SU-DHL-6 (cell line): ENCODE results near the gene SELENOO.

Experiments
- CTCF ChIP-seq: fragments of 200-600 bp; sonication (generic); IDR thresholded peaks from one replicate; pipeline ENCODE4 v1.5.1; 2017; ENCODE audit warnings: antibody characterized with exemption, mild to moderate bottlenecking, low read length, moderate library complexity; ENCODE audit not compliant: insufficient read depth, poor library complexity, severe bottlenecking
- EZH2phosphoT487 ChIP-seq: fragments of 200-600 bp; sonication (generic), shearing (Covaris generic); conservative IDR thresholded peaks from 2 replicates; pipeline ENCODE4 v1.6.1; 2018; ENCODE audit warnings: mild to moderate bottlenecking, antibody characterized with exemption, low read length, moderate library complexity, mixed read lengths

- no peak for TF ChIP-seq EZH2phosphoT487
- no peak for TF ChIP-seq CTCF
Observed at GRCh38 chr22:50203288-50203687, 2.5 kb downstream of the SELENOO start.
